Ammon's horn (tissue), 1 donor: ENCODE measurements around the gene GABPA.
"Not testable (repeated sequence)": the region's sequence is repeated elsewhere in the genome, so short reads cannot be mapped to it uniquely, and the experiment has no call there.

Experiments used
- DNase-seq: peaks from one replicate; pipeline ENCODE4 v3.0.0-alpha.2; 2016; ENCODE audit warnings: low spot score

The GABPA gene

GRCh38 chr21:25734904-25735645 lies at the start of gene GABPA, which contains the start of gene ATP5PF:
Gene GABPA, plus strand, starts transcription at chr21:25734972. Its CDS starts 6,627 bp downstream, at chr21:25741599.
Gene ATP5PF, minus strand, starts transcription at chr21:25734904. Its CDS starts 5,110 bp downstream, at chr21:25729794.
- DNase-seq = peak; percentile 98

- no peak for DNase-seq
Measured at GRCh38 chr21:25687787-25688186, 47.0 kb upstream of the GABPA start.

GRCh38 chr21:25688275-25689155 lies 46.3 kb upstream of the GABPA start:
- DNase-seq = no peak

GRCh38 chr21:25689226-25689625 lies 45.5 kb upstream of the GABPA start:
- DNase-seq = no peak

- no peak for DNase-seq
Measured at GRCh38 chr21:25691976-25692375, 42.8 kb upstream of the GABPA start.

DNA sequence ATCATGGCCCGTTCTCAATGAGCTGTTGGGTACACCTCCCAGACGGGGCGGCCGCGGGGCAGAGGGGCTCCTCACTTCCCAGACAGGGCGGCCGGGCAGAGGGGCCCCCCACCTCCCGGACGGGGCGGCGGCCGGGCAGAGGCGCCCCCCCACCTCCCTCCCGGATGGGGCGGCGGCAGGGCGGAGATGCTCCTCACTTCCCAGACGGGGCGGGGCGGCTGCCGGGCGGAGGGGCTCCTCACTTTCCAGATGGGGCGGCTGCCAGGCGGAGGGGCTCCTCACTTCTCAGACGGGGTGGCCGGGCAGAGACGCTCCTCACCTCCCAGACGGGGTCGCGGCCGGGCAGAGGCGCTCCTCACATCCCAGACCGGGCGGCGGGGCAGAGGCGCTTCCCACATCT lies 39.3 kb upstream of the GABPA start:
- not testable (repeated sequence) for DNase-seq

DNA sequence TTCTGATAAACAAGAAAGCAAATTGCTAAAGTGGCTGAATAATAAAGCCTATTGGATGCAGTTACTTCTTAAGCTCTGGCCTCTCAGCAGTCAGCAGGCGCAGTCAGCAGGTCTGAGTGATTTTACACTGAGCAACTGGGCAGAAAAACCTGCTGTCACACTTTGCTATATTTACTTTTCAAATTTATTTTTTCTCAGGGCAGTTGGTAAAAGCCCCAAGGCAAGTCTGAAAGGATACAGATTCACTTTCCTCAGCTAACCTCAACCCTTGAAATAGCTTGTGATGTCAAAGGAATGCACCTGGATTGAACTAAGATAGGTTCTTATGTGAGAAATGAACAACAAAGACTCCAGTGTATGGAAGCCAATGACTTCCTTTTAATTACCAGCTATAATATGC lies 34.0 kb upstream of the GABPA start:
- no peak for DNase-seq

- no peak for DNase-seq
Measured at GRCh38 chr21:25701529-25701928, 33.2 kb upstream of the GABPA start.

- peak; percentile 63 for DNase-seq
Measured at GRCh38 chr21:25708467-25709065, 26.2 kb upstream of the GABPA start.

DNA sequence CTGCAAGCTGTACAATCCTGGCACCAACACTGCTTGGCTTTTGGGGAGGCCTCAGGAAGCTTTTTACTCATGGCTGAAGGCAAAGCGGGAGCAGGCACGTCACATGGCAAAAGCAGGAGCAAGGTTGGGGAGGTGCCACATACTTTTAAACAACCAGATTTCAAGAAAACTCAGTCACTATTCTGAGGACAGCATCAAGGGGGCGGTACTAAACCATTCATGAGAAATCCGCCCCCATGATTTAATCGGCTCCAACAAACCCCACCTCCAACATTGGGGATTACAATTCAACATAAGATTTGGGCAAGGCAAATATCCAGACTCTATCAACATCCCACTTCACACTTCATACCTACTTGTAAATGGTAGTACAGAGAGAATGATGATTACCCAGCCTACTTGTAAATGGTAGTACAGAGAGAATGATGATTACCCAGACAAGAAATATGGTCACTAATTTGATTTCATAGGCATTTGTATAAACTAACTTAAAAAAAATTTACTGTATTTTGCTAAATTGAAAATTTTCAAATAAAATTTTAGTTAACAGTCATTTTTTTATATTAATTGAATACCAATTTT lies 25.0 kb upstream of the GABPA start:
- no peak for DNase-seq

- no peak for DNase-seq
Measured at GRCh38 chr21:25710550-25710949, 24.2 kb upstream of the GABPA start.

GRCh38 chr21:25714066-25714465 lies 20.7 kb upstream of the GABPA start:
- DNase-seq = not testable (repeated sequence)

GRCh38 chr21:25717491-25718147 lies 17.2 kb upstream of the GABPA start:
- DNase-seq = no peak

DNA sequence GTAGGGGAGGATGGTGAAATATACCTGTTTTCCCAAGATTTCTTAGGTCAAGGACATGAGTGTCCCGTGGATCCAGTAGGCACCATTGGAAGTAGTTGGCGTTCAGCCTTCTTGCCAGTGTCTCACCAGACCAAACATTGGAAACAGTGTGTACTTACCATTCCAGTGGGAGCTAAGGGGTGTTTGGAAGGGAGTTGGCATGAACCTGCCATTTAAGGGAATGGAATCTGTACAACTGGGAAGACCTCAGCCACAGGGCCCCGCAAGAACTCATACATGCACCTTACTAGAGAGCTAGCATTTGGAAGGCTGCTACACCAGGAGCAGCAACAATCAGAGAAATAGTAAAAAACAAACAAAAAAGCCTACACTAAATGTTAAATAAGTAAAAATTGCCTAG lies 12.8 kb upstream of the GABPA start:
- DNase-seq = no peak

- DNase-seq = no peak
Measured at GRCh38 chr21:25722631-25723030, 12.1 kb upstream of the GABPA start.

- DNase-seq = no peak
Measured at GRCh38 chr21:25732091-25732760, 2.5 kb upstream of the GABPA start.

- peak; percentile 12 for DNase-seq
Measured at GRCh38 chr21:25733859-25734653, 716 bp upstream of the GABPA start.

GRCh38 chr21:25734654-25734903 lies 193 bp upstream of the GABPA start:
- no peak for DNase-seq

DNA sequence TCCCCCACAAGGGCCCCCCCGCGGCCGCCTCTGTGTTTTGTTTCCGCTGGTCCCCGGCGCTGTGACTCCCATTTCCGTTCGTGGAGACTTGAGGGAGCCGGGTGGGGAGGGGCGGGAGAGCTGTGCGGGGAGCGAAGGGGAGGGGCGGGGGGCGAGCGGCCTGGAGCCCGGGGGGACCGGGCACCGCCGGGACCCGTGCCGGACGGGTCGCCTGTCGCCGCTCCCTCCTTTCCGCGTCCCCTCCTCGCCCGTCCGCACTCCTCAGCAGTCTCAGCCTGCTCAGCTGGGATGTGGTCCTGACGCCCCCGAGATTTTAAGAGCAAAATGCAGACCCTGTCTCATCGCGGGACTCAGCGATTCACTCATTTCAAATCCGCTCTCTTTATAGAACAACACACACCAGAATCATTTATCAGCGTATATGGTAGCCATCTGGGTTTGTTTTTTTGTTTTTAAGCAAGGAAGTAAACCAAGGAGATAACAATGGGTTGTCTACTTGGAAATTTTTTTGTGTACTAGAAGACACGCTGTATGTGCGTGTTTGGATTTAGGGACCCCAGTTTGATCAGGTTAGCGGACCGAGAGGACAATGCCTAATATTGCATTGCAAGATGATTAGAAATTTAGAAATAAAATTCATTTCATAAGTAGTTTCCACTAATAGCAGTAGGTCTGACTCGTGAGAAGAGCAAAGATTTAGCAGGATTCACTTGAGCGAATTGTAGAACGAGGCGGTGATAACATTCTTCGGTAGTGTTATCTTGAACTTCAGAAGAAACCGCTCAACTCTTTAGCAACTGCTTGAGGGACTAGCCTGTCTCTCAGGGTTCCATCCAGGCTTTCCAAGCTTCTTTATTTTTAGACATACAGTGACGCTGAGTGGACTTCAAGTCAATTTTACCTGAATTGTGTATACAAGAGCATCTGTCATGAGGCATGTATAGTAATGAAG lies 1.1 kb downstream of the GABPA start:
- DNase-seq = peak; percentile 83
